Stomach (tissue), 9 donors: Measurements from ENCODE around the gene CEP41. TPM values are rescaled to one million over a fixed set of nuclear protein-coding genes. Genes with fewer than 3 reads are reported as not detected.

Experiments
- DNase-seq, 2 donors: peaks; one replicate each; pipeline versions ENCODE4 v3.0.0 to v3.0.0-alpha.2; 2013 to 2019
- H3K27ac ChIP-seq, 5 donors: fragments of 200-600 bp in 4 of 5; sonication (generic) in 4 of 5; one replicate each; pipeline ENCODE4 v1.5.1; 2013 to 2019; ENCODE audit warnings: mild to moderate bottlenecking in 1 of 5, moderate library complexity in 1 of 5
- H3K27me3 ChIP-seq, 3 donors: fragments of 200-600 bp; sonication (generic); one replicate each; pipeline ENCODE4 v1.5.1; 2017 to 2019; ENCODE audit warnings: mixed run types in 1 of 3
- H3K36me3 ChIP-seq, 4 donors: fragments of 200-600 bp; sonication (generic); 1 replicate in 3 of 4; 2 replicates in 1 of 4; pipeline ENCODE4 v1.5.1; 2016 to 2019
- H3K4me1 ChIP-seq, 4 donors: fragments of 200-600 bp; sonication (generic); one replicate each; pipeline ENCODE4 v1.5.1; 2016 to 2019
- H3K4me3 ChIP-seq, 4 donors: fragments of 200-600 bp; sonication (generic) in 3 of 4; one replicate each; pipeline ENCODE4 v1.5.1; 2016 to 2019; ENCODE audit warnings: mild to moderate bottlenecking in 1 of 4
- H3K9me3 ChIP-seq, 4 donors: fragments of 200-600 bp; sonication (generic); one replicate each; pipeline ENCODE4 v1.5.1; 2016 to 2019
- EP300 ChIP-seq: sonication (generic); formaldehyde crosslinking; IDR thresholded peaks from one replicate; pipeline ENCODE4 v1.6.1; 2017; ENCODE audit warnings: antibody characterized with exemption
- POLR2A ChIP-seq, 4 donors: fragments of 450-650 bp; IDR thresholded peaks; one replicate each; pipeline ENCODE4 v1.6.1; 2016; ENCODE audit warnings: antibody characterized with exemption in 4 of 4, control low read depth in 2 of 4, mild to moderate bottlenecking in 1 of 4, moderate library complexity in 1 of 4
- POLR2AphosphoS5 ChIP-seq, 3 donors: sonication (generic); formaldehyde crosslinking; IDR thresholded peaks; one replicate each; pipeline ENCODE4 v1.6.1; 2016; ENCODE audit warnings: antibody characterized with exemption in 3 of 3
- WGBS, 5 donors: extraction: QIAGEN DNeasy Blood & Tissue Kit in 3 of 5; methylation state at CpG; one replicate each; pipeline versions ENCODE4 v1.1.5 to v1.1.7; 2013 to 2018; 5-methylcytosine and 5-hydroxymethylcytosine counted together
- intact Hi-C: fragments of 100-400 bp; cut with DNase I; formaldehyde crosslinking; loops from one replicate; pipeline ENCODE4 v1.15.1; 2023; ENCODE audit warnings: low total_unique reads
- polyA plus RNA-seq, 3 donors: library from polyadenylated mRNA; stranded (reverse); fragments of 200-250 nt; gene quantifications; one replicate each; pipeline ENCODE4 v1.2.3, GENCODE V29; 2013
- total RNA-seq, 5 donors: library from RNA; depleted of rRNA; stranded (reverse); fragments of >200 nt; gene quantifications; one replicate each; pipeline versions ENCODE4 v1.1.0 to v1.2.3, GENCODE V29; 2014 to 2016
- TF ChIP-seq, protein P1 (sequence below), 7 experiments: fragments of 450-650 bp in 4 of 7; fragments of 200-600 bp in 3 of 7; sonication (generic) in 3 of 7; IDR thresholded peaks; one replicate each; pipeline ENCODE4 v1.5.1; 2016 to 2019; ENCODE audit warnings: antibody characterized with exemption in 7 of 7, control low read depth in 2 of 7, mild to moderate bottlenecking in 1 of 7
- donor health status: healthy with polysubstance abuse.
- donor health status: Bipolar disorder and iron deficiency.
- donor health status: healthy.

CEP41 gene
- total and polyA plus RNA-seq, 8 donors = 0.58 to 6.2 (median 3.0) TPM

DNA sequence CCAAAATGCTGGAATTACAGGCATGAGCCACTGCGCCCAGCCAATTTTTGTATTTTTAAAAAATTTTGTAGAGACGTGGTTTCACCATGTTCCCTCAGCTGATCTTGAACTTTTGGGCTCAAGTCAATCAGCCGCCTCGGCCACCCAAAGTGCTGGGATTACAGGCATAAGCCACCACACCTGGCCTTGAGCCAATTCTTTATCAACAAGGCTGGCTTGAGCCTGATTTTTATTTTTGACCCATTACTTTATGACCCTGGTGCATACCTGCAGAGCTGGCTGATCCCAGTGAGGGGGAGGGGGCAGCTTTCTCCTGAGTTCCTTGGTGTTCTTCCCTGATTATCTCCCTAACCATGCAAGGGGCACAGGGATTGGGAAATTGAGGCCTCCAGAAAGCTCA is 76.4 kb downstream of the CEP41 start:
- DNase-seq = peak in 1 of 2 donors; percentile 63
- intact Hi-C loops = no loop called here
- TF ChIP-seq EP300 (no peak), POLR2A (IDR thresholded peaks at IDR 0.05) (no peak), POLR2AphosphoS5 (IDR thresholded peaks at IDR 0.05) (no peak)
- TF ChIP-seq, protein P1, sequence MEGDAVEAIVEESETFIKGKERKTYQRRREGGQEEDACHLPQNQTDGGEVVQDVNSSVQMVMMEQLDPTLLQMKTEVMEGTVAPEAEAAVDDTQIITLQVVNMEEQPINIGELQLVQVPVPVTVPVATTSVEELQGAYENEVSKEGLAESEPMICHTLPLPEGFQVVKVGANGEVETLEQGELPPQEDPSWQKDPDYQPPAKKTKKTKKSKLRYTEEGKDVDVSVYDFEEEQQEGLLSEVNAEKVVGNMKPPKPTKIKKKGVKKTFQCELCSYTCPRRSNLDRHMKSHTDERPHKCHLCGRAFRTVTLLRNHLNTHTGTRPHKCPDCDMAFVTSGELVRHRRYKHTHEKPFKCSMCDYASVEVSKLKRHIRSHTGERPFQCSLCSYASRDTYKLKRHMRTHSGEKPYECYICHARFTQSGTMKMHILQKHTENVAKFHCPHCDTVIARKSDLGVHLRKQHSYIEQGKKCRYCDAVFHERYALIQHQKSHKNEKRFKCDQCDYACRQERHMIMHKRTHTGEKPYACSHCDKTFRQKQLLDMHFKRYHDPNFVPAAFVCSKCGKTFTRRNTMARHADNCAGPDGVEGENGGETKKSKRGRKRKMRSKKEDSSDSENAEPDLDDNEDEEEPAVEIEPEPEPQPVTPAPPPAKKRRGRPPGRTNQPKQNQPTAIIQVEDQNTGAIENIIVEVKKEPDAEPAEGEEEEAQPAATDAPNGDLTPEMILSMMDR (IDR thresholded peaks at IDR 0.05) = no peak
- Histone ChIP-seq H3K36me3 (no peaks in the 10 kb centered on the region), H3K9me3 (peaks cover 0 to 14% (median 5%) of the 10 kb centered on the region in 4 donors), H3K27ac (peak overlapping the region in 1 of 5 donors; percentile 67), H3K4me3 (no peak overlapping the region), H3K27me3 (no peaks in the 10 kb centered on the region), H3K4me1 (peaks cover 0 to 14% (median 8%) of the 10 kb centered on the region in 4 donors)
- 69 to 77% (median 74%) methylated on average over 4 of the region's 4 CpGs for WGBS, 5 donors

DNA sequence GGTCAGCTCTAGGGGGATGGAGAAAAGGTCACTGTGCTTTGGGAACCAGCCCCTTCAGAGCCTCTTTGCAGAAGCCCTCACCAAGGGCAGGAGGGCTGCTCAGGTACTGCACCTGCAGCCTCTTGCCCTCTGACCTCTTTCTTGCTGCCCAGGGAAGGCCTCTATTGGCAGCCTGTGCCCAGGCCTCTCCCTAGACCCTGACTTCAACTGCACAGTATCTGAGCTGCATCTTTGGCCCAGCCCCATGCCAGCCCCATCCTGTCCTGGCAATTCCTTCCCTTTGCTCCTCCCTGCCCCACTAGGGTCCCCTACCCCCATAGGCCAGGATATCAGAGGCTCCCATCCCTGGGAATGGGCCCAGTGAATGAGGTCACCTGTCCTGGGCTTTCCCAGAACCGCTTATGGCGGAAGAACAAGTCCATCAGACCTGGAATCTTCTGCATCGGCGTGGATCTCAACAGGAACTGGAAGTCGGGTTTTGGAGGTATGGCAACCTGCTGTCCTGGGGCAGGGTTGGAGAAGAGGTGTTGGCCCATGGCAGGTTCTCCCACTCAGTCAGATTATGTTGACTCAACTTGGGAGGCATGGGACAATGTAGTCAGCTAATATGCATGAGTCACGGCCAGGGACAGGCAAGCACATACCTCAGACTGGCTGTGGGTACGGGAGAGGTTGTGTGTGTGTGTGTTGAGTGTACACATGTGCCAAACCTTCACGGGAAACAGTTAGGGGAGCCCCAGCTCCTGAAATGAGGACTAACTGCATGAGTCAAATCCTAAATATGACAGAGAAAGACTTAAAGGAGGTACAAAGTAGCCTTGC is 77.6 kb downstream of the CEP41 start:
- WGBS, 5 donors = 66 to 82% (median 72%) methylated on average over 8 of the region's 8 CpGs
- H3K9me3 ChIP-seq = peaks cover 4 to 22% (median 11%) of the 10 kb centered on the region in 4 donors
- no peaks in the 10 kb centered on the region for H3K27me3 ChIP-seq
- H3K4me3 ChIP-seq = no peak overlapping the region
- intact Hi-C loops = no loop called here
- no peaks in the 10 kb centered on the region for H3K36me3 ChIP-seq
- peak in 1 of 2 donors; percentile 58 for DNase-seq
- H3K27ac ChIP-seq = no peak overlapping the region
- H3K4me1 ChIP-seq = peaks cover 0 to 4% (median 0%) of the 10 kb centered on the region in 4 donors
- no peak for TF ChIP-seq EP300
- TF ChIP-seq POLR2AphosphoS5 (IDR thresholded peaks at IDR 0.05) = peak in 1 of 3 donors; percentile 37

DNA sequence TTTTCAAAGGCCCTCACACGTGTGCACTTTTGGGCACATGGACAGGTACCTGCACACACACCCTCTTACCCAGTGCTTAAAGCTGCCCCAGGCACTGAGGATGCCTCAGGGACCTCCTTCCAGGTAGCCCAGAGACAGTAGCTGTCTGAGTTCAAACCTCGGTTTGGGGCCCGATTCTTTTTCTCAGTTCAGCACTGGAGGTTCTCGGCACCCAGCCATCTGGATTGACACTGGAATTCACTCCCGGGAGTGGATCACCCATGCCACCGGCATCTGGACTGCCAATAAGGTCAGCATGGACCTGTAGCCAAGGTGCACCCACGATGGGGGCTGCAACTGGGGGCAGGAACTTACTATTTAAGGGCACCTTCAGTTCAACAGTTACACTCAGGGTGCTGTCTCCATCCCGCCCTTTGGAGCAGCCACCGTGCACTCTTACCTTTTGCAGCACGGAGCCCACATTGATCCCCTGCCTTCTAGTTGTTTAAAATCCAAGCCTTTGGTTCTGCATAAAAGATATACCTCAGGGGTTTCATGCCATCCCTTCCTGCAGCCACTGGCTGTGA is 78.5 kb downstream of the CEP41 start:
- no peak overlapping the region for H3K27ac ChIP-seq
- intact Hi-C loops = no loop called here
- WGBS, 5 donors = 91 to 95% (median 92%) methylated on average over 10 of the region's 10 CpGs
- no peaks in the 10 kb centered on the region for H3K36me3 ChIP-seq
- H3K4me3 ChIP-seq = no peak overlapping the region
- no peak for TF ChIP-seq POLR2A (IDR thresholded peaks at IDR 0.05)
- TF ChIP-seq, protein P1 (IDR thresholded peaks at IDR 0.05) = no peak
- TF ChIP-seq EP300 = no peak
- TF ChIP-seq POLR2AphosphoS5 (IDR thresholded peaks at IDR 0.05) = no peak
- no peaks in the 10 kb centered on the region for H3K27me3 ChIP-seq
- no peak for DNase-seq
- peaks cover 4 to 22% (median 11%) of the 10 kb centered on the region in 4 donors for H3K9me3 ChIP-seq
- peaks cover 0 to 4% (median 2%) of the 10 kb centered on the region in 4 donors for H3K4me1 ChIP-seq

DNA sequence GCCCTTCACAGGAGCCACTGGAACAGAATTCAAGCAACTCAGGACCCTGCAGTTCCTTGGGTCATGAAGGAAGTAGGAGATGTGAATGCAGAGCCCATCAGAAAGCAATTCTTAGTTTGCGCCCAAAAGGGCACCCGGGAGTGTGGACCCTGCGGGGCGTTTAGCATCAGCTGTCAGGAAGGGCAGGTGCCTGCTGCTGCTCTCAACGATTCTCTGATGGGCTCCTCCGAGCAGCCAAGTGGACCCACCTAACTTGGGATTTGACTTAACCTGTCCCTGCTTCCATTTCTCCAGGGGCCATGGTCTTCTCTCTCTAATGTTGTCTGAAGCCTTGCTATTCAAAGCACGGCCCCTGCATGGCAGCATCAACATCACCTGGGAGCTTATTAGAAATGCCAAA is 79.1 kb downstream of the CEP41 start:
- 82 to 94% (median 91%) methylated on average over 7 of the region's 7 CpGs for WGBS, 5 donors
- Histone ChIP-seq H3K4me3 (no peak overlapping the region), H3K36me3 (no peaks in the 10 kb centered on the region), H3K9me3 (peaks cover 4 to 22% (median 11%) of the 10 kb centered on the region in 4 donors), H3K27me3 (no peaks in the 10 kb centered on the region), H3K4me1 (peaks cover 0 to 10% (median 4%) of the 10 kb centered on the region in 4 donors), H3K27ac (no peak overlapping the region)
- intact Hi-C loops = no loop called here
- no peak for TF ChIP-seq EP300
- no peak for TF ChIP-seq POLR2AphosphoS5 (IDR thresholded peaks at IDR 0.05)
- TF ChIP-seq, protein P1 (IDR thresholded peaks at IDR 0.05) = no peak
- no peak for TF ChIP-seq POLR2A (IDR thresholded peaks at IDR 0.05)
- no peak for DNase-seq
